Vagina (tissue), 2 donors: ENCODE measurements around the gene MIPEP.

Experiments used
- POLR2A ChIP-seq, 2 donors: fragments of 450-650 bp; IDR thresholded peaks; one replicate each; pipeline ENCODE4 v1.6.1; 2017; ENCODE audit warnings: antibody characterized with exemption in 2 of 2, mild to moderate bottlenecking in 2 of 2, moderate library complexity in 2 of 2
- TF ChIP-seq, protein P1 (sequence below), 3 experiments: fragments of 450-650 bp in 2 of 3; fragments of 200-600 bp in 1 of 3; sonication (generic) in 1 of 3; IDR thresholded peaks; one replicate each; pipeline ENCODE4 v1.5.1; 2017 to 2019; ENCODE audit warnings: antibody characterized with exemption in 3 of 3, mild to moderate bottlenecking in 2 of 3, moderate library complexity in 2 of 3

DNA sequence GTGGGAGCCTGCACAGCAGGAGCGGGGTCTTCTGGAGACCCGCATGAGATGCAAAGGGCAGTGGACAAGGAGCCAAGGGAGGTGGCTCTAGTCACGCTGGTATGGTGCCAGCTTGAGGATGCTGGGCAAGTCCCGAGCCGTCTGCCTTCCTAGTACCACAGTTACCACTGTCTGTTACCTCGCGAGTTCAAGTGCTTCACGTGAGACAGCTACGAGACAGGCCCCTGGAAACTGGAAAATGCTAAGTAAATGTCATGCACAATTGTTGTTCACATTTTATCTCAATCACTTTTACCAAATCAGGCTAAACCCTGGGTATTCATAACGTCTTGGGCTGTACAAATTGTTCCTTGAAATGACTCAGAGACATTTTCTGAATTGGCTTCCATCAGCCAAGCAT lies 163.3 kb downstream of the MIPEP start:
- TF ChIP-seq, protein P1, sequence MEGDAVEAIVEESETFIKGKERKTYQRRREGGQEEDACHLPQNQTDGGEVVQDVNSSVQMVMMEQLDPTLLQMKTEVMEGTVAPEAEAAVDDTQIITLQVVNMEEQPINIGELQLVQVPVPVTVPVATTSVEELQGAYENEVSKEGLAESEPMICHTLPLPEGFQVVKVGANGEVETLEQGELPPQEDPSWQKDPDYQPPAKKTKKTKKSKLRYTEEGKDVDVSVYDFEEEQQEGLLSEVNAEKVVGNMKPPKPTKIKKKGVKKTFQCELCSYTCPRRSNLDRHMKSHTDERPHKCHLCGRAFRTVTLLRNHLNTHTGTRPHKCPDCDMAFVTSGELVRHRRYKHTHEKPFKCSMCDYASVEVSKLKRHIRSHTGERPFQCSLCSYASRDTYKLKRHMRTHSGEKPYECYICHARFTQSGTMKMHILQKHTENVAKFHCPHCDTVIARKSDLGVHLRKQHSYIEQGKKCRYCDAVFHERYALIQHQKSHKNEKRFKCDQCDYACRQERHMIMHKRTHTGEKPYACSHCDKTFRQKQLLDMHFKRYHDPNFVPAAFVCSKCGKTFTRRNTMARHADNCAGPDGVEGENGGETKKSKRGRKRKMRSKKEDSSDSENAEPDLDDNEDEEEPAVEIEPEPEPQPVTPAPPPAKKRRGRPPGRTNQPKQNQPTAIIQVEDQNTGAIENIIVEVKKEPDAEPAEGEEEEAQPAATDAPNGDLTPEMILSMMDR (IDR thresholded peaks at IDR 0.05) = no peak
- TF ChIP-seq POLR2A (IDR thresholded peaks at IDR 0.05) = no peak
